Liver (tissue), 3 donors: Measurements from ENCODE around the gene HYAL1.

Experiments used
- ATF3 ChIP-seq: IDR thresholded peaks from 2 replicates; pipeline ENCODE4 v1.6.1; 2016; ENCODE audit warnings: antibody characterized with exemption
- CTCF ChIP-seq: fragments of 150-350 bp; IDR thresholded peaks from 2 replicates; pipeline ENCODE4 v1.5.1; 2017; ENCODE audit warnings: improper control_type of control experiment, low read depth, low read length; ENCODE audit not compliant: missing input control
- EGR1 ChIP-seq, 2 donors: IDR thresholded peaks; 2 replicates each; pipeline ENCODE4 v1.6.1; 2016 to 2018; ENCODE audit warnings: antibody characterized with exemption in 2 of 2, low read depth in 2 of 2
- FOXA1 ChIP-seq: IDR thresholded peaks from 2 replicates; pipeline ENCODE4 v1.6.1; 2016; ENCODE audit warnings: antibody characterized with exemption
- HNF4A ChIP-seq, 2 donors: conservative IDR thresholded peaks; 2 replicates each; pipeline ENCODE4 v1.6.1; 2016; ENCODE audit warnings: antibody characterized with exemption in 2 of 2, mild to moderate bottlenecking in 2 of 2
- JUND ChIP-seq, 2 donors: IDR thresholded peaks; 2 replicates each; pipeline ENCODE4 v1.6.1; 2016; ENCODE audit warnings: antibody characterized with exemption in 2 of 2
- MAX ChIP-seq: IDR thresholded peaks from 2 replicates; pipeline ENCODE4 v1.6.1; 2016; ENCODE audit warnings: antibody characterized with exemption
- NR2F2 ChIP-seq: IDR thresholded peaks from 2 replicates; pipeline ENCODE4 v1.6.1; 2016; ENCODE audit warnings: antibody characterized with exemption
- RAD21 ChIP-seq, 2 donors: IDR thresholded peaks; 2 replicates each; pipeline ENCODE4 v1.6.1; 2016; ENCODE audit warnings: antibody characterized with exemption in 2 of 2, mild to moderate bottlenecking in 2 of 2
- REST ChIP-seq: IDR thresholded peaks from 2 replicates; pipeline ENCODE4 v1.6.1; 2016; ENCODE audit warnings: antibody characterized with exemption, mild to moderate bottlenecking
- SP1 ChIP-seq: IDR thresholded peaks from 2 replicates; pipeline ENCODE4 v1.6.1; 2018; ENCODE audit warnings: antibody characterized with exemption, mild to moderate bottlenecking
- TAF1 ChIP-seq: conservative IDR thresholded peaks from 2 replicates; pipeline ENCODE4 v1.6.1; 2016; ENCODE audit warnings: antibody characterized with exemption, mild to moderate bottlenecking
- YY1 ChIP-seq: IDR thresholded peaks from 2 replicates; pipeline ENCODE4 v1.6.1; 2016; ENCODE audit warnings: antibody characterized with exemption, mild to moderate bottlenecking
- ZBTB33 ChIP-seq: IDR thresholded peaks from 2 replicates; pipeline ENCODE4 v1.6.1; 2016; ENCODE audit warnings: antibody characterized with exemption
- donor health status: healthy.
- donor health status: healthy.

GRCh38 chr3:50289130-50289529, 14.2 kb downstream of the HYAL1 start:
- TF ChIP-seq JUND (IDR thresholded peaks at IDR 0.05): no peak
- no peak for TF ChIP-seq SP1
- TF ChIP-seq REST: no peak
- no peak for TF ChIP-seq MAX
- TF ChIP-seq CTCF: no peak
- TF ChIP-seq YY1: no peak
- TF ChIP-seq RAD21 (IDR thresholded peaks at IDR 0.05): no peak
- TF ChIP-seq HNF4A (conservative IDR thresholded peaks at IDR 0.05): no peak
- no peak for TF ChIP-seq TAF1
- TF ChIP-seq EGR1 (IDR thresholded peaks at IDR 0.05; ENCODE audit: low read depth in 2 of 2): no peak
- TF ChIP-seq ATF3: no peak
- no peak for TF ChIP-seq FOXA1
- TF ChIP-seq ZBTB33: no peak
- TF ChIP-seq NR2F2: no peak
